ENCODE data around the gene SUPT6H. TPM values are rescaled to one million over a fixed set of nuclear protein-coding genes. Genes with fewer than 3 reads are reported as not detected.

SUPT6H gene
- total RNA-seq, 1 donor from 2014 or later = 65.2 TPM

DNA sequence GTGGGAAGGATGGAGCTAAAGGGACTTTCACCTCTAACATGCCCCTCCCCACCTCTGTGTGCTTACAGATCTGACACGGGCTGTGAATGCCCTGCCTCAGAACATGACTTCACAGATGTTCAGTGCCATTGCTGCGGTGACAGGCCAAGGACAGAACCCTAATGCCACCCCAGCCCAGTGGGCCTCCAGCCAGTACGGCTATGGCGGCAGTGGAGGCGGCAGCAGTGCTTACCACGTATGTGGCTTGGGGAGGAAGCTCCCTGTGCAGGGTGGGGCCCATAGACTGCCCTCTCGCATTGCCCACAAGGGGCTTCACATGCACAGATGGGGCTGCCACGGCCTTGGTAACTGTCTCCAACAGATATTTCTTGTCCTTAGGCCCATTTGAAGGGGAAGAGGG lies 38.3 kb downstream of the SUPT6H start:
- DNase-seq (ENCODE audit: extremely low read depth, low read depth, low spot score) = no peak

GRCh38 chr17:28700830-28701492 lies 39.0 kb downstream of the SUPT6H start:
- DNase-seq (ENCODE audit: extremely low read depth, low read depth, low spot score) = no peak

DNA sequence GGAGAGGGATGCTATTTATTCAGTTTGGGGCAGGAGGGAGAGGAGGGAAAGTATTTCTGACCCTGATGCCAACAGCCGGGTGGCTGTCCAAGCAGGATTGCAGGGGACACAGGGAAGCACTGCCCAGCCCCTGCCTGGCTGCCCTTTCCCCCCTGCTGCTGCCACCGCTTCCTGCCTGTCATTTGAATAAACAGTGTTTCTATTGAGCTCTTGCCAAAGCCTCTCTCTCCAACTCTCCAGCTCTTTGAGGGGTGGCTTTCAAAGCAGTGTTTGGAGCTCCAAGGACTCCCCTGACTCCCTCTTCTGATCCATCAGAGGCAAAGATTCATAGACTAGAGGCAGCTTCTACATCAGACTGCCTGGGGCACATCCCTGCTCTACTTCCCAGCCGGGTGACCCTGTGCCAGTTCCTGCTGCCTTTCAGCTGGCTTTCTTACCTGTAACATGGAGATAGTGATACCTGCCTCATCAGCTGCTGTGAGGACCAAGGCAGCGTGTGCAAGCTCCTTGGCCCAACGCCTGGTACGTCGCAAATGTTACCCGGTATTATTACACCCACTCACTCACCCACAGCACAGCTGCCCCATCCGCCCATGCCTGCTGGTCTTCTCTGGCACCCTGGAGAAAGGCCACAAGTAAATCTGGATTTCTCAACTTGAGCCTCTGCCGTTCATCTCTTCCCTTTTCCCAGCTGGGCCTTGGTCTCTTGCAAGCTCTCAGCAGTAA lies 40.2 kb downstream of the SUPT6H start:
- DNase-seq (ENCODE audit: extremely low read depth, low read depth, low spot score) = no peak

- no peak for DNase-seq (ENCODE audit: extremely low read depth, low read depth, low spot score)
These were observed 40.7 kb downstream of the SUPT6H start for GRCh38 chr17:28702752-28703150.

DNA sequence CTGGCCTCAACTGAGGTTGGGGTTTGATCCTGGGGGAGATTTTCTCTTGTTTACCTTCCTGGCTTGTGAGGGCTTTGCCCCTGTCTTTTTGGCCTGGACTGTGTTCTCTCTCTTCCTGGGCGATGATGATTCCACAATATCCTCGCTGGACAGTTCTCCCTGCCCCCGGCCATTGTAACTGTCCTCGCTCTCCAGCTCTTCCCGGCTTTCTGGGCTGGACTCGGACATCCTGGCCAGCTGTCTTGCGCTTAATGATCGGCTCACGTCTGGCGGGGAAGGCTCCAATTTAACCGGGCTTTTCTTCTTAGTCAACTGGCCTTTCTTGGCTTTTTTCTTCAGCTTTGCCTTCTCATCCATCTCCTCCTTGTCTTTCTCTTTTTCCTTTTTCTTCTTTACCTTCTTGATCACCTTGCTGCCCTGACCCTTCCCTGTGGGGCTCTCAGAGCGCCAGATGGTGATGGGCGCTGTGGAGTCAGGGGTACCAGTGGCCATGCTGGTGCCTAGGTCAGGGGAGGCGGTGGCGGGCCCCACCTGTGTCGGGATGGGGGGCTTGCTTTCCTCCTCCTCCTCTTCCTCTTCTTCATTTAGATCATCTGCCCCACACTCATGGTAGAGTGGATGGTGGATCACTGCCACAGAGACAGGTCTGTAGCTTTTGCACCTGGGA lies 41.7 kb downstream of the SUPT6H start:
- DNase-seq (ENCODE audit: extremely low read depth, low read depth, low spot score) = no peak

GRCh38 chr17:28704219-28704858 lies 42.3 kb downstream of the SUPT6H start:
- no peak for DNase-seq (ENCODE audit: extremely low read depth, low read depth, low spot score)

DNA sequence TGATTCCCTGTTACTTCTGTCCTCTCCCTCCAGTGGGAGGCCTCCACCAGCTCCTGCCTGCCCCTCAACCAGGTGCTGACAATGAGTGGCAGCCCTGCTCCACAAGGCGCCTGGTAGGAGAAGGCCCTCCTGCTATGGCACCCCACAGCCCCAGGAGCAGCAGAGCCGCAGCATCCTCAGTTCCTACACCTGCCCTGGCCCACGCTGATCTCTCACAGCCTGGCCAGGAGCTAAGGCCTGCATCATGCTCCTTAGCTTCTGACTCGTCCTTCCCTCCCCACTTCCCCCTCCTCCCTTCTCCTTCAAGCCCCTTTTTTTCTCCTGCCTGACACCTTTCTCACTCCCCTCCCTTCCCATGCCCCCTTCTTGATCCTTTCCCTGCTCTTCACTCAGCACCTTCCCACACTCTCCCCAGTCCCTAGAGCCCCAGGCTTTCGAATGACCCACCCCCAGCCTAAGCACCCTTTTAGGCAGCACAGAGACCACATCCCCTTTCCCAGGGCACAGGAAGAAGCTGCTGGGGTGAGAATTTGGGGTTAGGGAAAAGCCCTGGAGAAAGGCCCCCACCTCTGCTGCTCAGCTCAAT lies 43.2 kb downstream of the SUPT6H start:
- no peak for DNase-seq (ENCODE audit: extremely low read depth, low read depth, low spot score)

GRCh38 chr17:28705728-28706334 lies 43.8 kb downstream of the SUPT6H start:
- DNase-seq (ENCODE audit: extremely low read depth, low read depth, low spot score) = no peak

DNA sequence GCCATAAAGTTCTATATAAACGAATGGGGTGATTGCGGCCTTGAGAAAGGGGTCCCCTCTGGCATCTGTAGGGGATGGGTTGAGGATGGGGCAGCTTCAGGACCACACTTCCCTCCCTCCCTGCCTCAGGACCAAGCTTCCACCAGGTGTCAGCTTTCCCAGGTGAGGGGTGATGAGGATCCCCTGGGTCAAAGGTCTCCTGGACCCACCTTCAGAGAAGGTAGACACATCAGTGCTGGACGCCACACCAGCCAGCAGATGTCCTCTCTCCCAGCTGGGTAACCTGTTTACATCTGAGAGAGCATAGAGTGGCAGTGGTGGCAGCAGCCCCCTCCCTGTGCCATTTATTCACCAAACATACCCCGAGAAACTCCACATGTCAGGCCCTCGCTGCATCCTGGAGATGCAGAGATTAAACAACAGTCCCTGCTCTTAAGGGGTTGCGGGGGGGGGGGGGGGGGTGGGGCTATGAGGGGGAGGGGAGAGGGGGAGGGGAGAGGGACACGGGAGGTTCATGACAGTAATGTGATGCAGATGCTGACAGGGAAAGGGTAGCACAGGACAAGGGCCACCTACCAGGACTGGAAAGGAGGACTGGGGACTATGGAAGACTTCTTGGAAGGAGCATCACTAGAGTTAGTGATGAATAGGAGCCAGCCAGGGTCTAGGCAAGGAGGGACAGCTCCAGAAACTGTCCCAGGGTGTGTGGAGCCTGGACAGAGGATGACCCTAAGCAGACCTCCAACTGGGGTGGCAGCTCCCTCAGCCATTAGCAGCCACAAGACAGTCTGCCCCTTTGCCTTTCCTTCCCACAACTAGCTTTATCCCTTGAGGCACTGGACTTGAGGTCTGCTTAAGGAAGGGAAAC lies 44.7 kb downstream of the SUPT6H start:
- no peak for DNase-seq (ENCODE audit: extremely low read depth, low read depth, low spot score)

DNA sequence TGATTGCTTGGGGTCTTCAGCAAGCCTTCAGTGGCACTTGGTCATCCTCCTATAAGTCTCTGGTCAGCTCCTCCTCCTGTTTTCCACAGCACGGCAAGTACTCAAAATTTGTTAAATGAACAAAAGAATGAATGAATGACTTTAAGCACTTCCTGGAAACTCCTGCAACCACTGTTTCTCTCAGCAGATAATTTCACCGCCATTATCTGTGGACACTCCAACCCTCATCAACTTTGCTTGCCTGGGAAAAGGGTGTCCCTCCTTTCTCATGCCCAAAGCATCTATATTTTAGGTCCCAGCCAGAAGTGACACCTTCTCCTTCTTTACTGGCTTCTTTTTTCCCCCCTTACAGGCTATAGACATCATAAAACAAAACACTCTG lies 45.3 kb downstream of the SUPT6H start:
- no peak for DNase-seq (ENCODE audit: extremely low read depth, low read depth, low spot score)

GRCh38 chr17:28710861-28711722 lies 49.1 kb downstream of the SUPT6H start:
- no peak for DNase-seq (ENCODE audit: extremely low read depth, low read depth, low spot score)

DNA sequence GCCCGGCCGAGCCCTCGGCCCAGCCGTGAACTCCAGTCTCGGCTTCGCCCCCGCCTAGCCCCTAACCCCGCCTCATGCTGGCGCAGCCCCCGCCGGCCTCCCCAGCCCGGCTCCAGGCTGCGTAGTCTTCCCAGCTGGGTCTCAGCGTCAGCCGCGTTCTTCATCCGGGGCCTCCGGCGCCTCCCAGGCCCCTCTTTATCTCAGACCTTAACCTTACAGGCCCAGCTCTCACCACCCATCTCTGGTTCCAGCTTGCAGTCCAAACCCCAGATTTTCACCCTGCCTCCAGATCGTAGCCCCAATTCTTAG lies 49.7 kb downstream of the SUPT6H start, which contains the start of gene PROCA1:
PROCA1 (minus strand) TSS at position 166 of the 309 bp plus-strand sequence. CDS start 228 bp downstream, outside the sequence.
- DNase-seq (ENCODE audit: extremely low read depth, low read depth, low spot score) = no peak

DNA sequence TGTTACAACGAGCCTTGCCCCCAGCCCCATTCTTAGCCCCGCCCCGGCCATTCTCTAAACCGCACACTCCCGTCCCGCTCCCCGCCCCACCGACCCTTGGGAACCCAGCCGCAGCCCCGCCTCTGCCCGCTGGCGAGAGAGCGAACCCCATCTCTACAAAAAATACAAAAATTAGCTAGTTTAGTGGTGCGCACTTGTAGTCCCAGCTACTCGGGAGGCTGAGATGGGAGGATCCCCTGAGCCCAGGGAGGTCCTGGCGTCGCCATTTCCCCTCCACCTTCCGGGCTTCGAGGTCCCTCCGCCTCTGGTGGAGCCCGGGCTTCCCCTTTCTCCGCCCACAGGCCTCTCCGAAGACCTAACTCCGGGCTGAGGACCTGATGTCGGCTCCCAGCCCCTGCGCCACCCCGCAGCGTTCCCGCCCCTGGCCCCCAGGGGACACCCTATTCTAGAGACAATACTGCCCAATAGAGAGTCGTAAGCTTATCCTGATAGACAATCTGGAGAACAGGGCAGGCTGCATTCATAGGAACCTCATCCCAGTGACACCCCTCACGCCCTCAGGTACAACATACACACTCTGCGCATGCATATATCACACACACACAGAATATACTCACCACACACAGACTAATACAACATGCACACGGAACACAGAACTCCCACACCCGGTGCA lies 50.2 kb downstream of the SUPT6H start:
- no peak for DNase-seq (ENCODE audit: extremely low read depth, low read depth, low spot score)

GRCh38 chr17:28712705-28713415 lies 50.9 kb downstream of the SUPT6H start:
- DNase-seq (ENCODE audit: extremely low read depth, low read depth, low spot score) = no peak

GRCh38 chr17:28714281-28714680 lies 52.3 kb downstream of the SUPT6H start:
- no peak for DNase-seq (ENCODE audit: extremely low read depth, low read depth, low spot score)

GRCh38 chr17:28715217-28715616 lies 53.2 kb downstream of the SUPT6H start:
- DNase-seq (ENCODE audit: extremely low read depth, low read depth, low spot score) = no peak

DNA sequence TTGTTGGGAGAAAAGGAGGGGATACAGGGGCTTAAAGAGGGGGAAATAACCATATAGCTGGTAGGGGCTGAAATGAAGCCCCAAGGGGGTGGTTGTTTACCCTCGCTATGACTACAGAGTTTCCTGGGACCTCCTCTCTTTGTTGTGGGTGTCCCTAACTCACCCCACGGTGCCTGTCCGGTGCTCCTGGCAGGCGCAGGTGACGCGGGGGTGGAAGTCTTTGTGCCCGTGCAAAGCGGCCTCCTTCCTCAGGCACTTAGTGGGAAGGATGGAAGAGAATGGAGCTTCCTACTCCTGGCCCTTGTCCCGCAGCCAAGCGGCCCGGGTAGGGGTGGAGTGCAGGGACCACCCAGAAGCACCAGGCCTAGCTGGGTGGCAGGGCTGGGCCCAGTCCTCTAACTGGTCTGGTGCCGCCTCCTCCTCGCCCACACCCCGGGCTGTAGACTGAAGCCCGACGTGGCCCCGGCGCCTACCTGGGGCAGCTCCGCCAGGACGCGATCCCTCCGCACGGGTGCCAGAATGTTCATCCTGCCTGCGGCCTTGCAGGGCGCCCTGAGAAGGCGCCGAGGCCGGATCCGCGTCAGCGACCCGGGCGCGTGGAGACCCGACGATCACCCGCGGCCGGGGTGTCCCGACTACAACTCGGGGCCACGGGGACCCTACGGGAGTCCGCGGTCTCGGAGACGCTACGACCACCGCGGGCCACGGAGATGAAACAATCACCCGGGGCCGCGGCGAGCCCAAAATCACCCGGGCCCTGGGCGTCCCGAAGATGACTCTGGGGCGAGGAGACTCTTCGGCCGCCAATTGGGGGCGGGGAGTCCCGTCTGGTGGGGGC lies 55.0 kb downstream of the SUPT6H start:
- DNase-seq (ENCODE audit: extremely low read depth, low read depth, low spot score) = no peak

Measured in glomerular endothelial cell (primary cell).